Prostate gland (tissue), 2 donors: ENCODE measurements around the gene HOXB5. TPM values are rescaled to one million over a fixed set of nuclear protein-coding genes. Genes with fewer than 3 reads are reported as not detected.

ENCODE experiments used
- DNase-seq: peaks from one replicate; pipeline ENCODE4 v3.0.0-alpha.2; 2019; ENCODE audit warnings: low spot score
- H3K27ac ChIP-seq, 2 donors: fragments of 200-600 bp; sonication (generic); 2 replicates each; pipeline ENCODE4 v1.5.1; 2017 to 2019
- H3K27me3 ChIP-seq: fragments of 200-600 bp; sonication (generic); replicated peaks from 2 replicates; pipeline ENCODE4 v1.5.1; 2019; ENCODE audit not compliant: insufficient read depth
- H3K36me3 ChIP-seq, 2 donors: fragments of 200-600 bp; sonication (generic); 1 replicate in 1 of 2; 2 replicates in 1 of 2; pipeline versions ENCODE4 v1.5.1 to v1.8.1; 2017 to 2019
- H3K4me1 ChIP-seq: fragments of 200-600 bp; sonication (generic); replicated peaks from 2 replicates; pipeline ENCODE4 v1.5.1; 2019
- H3K4me3 ChIP-seq, 2 donors: fragments of 200-600 bp; sonication (generic); 2 replicates each; pipeline ENCODE4 v1.5.1; 2017 to 2019
- H3K9me3 ChIP-seq: fragments of 200-600 bp; sonication (generic); 2 replicates; pipeline ENCODE4 v1.5.1; 2017
- CTCF ChIP-seq, 4 experiments: fragments of 200-600 bp in 2 of 4; fragments of 450-650 bp in 2 of 4; sonication (generic) in 2 of 4; IDR thresholded peaks; 1 replicate in 3 of 4; 2 replicates in 1 of 4; pipeline ENCODE4 v1.5.1; 2016 to 2019; ENCODE audit warnings: antibody characterized with exemption in 4 of 4, mild to moderate bottlenecking in 2 of 4, moderate library complexity in 2 of 4
- POLR2A ChIP-seq: fragments of 450-650 bp; IDR thresholded peaks from one replicate; pipeline ENCODE4 v1.6.1; 2016; ENCODE audit warnings: antibody characterized with exemption, mild to moderate bottlenecking
- POLR2AphosphoS5 ChIP-seq: sonication (generic); formaldehyde crosslinking; IDR thresholded peaks from one replicate; pipeline ENCODE4 v1.6.1; 2017; ENCODE audit warnings: antibody characterized with exemption
- WGBS: methylation state at CpG from one replicate; pipeline ENCODE4 v1.1.5; 2018; 5-methylcytosine and 5-hydroxymethylcytosine counted together
- intact Hi-C: fragments of 100-400 bp; cut with DNase I; formaldehyde crosslinking; loops from one replicate; pipeline ENCODE4 v1.14.2; 2022
- total RNA-seq, 2 donors: library from RNA; depleted of rRNA; stranded (reverse); fragments of >200 nt; gene quantifications; one replicate each; pipeline ENCODE4 v1.1.0, GENCODE V29; 2016

The HOXB5 gene
- total RNA-seq, 2 donors from 2014 or later = 0.36 to 1.1 TPM

- H3K4me3 ChIP-seq = no peak overlapping the region
- intact Hi-C loops = no loop called here
- DNase-seq = no peak
- 44% methylated on average over 2 of the region's 2 CpGs for WGBS
- H3K27ac ChIP-seq = no peak overlapping the region
- no peak for TF ChIP-seq POLR2A
- H3K36me3 ChIP-seq = no peaks in the 10 kb centered on the region
- H3K9me3 ChIP-seq = no peaks in the 10 kb centered on the region
- H3K4me1 ChIP-seq = peaks cover 4% of the 10 kb centered on the region
- peaks cover 39% of the 10 kb centered on the region for H3K27me3 ChIP-seq
These were observed 9.3 kb downstream of the HOXB5 start for GRCh38 chr17:48584223-48584741.

- H3K27ac ChIP-seq = no peak overlapping the region
- H3K36me3 ChIP-seq = no peaks in the 10 kb centered on the region
- no peak for TF ChIP-seq CTCF (IDR thresholded peaks at IDR 0.05)
- no peak for TF ChIP-seq POLR2AphosphoS5
- no peak for TF ChIP-seq POLR2A
- no peak for DNase-seq
- no peak overlapping the region for H3K4me3 ChIP-seq
- peaks cover 43% of the 10 kb centered on the region for H3K27me3 ChIP-seq
- H3K4me1 ChIP-seq = peaks cover 4% of the 10 kb centered on the region
- intact Hi-C loops = no loop called here
- no peaks in the 10 kb centered on the region for H3K9me3 ChIP-seq
- WGBS = 75% methylated on average over 3 of the region's 3 CpGs
These were observed 9.8 kb downstream of the HOXB5 start for GRCh38 chr17:48583708-48584222.

DNA sequence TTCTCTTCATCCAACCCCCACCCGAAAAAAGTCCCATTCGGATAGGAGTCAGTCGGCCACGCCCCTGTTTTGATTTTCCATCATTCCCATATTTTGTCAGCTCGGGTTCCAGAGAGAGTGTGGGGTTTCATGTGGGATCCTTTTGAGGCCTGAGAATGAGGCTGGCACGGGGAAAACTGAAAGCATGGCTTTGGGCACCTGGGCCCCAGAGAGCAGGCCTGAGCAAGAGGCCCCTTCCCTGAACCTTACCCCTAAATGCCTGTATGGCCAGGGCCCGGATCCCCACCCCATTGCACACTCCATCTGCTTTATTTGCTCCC is 10.9 kb downstream of the HOXB5 start:
- H3K27me3 ChIP-seq = peaks cover 46% of the 10 kb centered on the region
- DNase-seq = no peak
- no peak overlapping the region for H3K27ac ChIP-seq
- H3K9me3 ChIP-seq = no peaks in the 10 kb centered on the region
- no peaks in the 10 kb centered on the region for H3K36me3 ChIP-seq
- H3K4me1 ChIP-seq = peaks cover 4% of the 10 kb centered on the region
- 75% methylated on average over 7 of the region's 7 CpGs for WGBS
- H3K4me3 ChIP-seq = no peak overlapping the region
- TF ChIP-seq POLR2A (no peak), CTCF (IDR thresholded peaks at IDR 0.05) (no peak), POLR2AphosphoS5 (no peak)
- intact Hi-C loops = no loop called here

- DNase-seq = no peak
- 26% methylated on average over 26 of the region's 26 CpGs for WGBS
- intact Hi-C loops = no loop called here
- H3K27me3 ChIP-seq = peaks cover 66% of the 10 kb centered on the region
- H3K4me1 ChIP-seq = no peaks in the 10 kb centered on the region
- no peak overlapping the region for H3K4me3 ChIP-seq
- TF ChIP-seq POLR2A (no peak), CTCF (IDR thresholded peaks at IDR 0.05) (no peak), POLR2AphosphoS5 (no peak)
- H3K36me3 ChIP-seq = no peaks in the 10 kb centered on the region
- no peaks in the 10 kb centered on the region for H3K9me3 ChIP-seq
- H3K27ac ChIP-seq = no peak overlapping the region
These were observed 13.6 kb downstream of the HOXB5 start for GRCh38 chr17:48579760-48580554.

- no peak for DNase-seq
- no peak overlapping the region for H3K4me3 ChIP-seq
- intact Hi-C loops = no loop called here
- TF ChIP-seq CTCF (IDR thresholded peaks at IDR 0.05) (no peak), POLR2A (no peak)
- no peaks in the 10 kb centered on the region for H3K36me3 ChIP-seq
- 43% methylated on average over 7 of the region's 7 CpGs for WGBS
- peaks cover 69% of the 10 kb centered on the region for H3K27me3 ChIP-seq
- H3K27ac ChIP-seq = no peak overlapping the region
- H3K9me3 ChIP-seq = no peaks in the 10 kb centered on the region
- H3K4me1 ChIP-seq = no peaks in the 10 kb centered on the region
These were observed 14.2 kb downstream of the HOXB5 start for GRCh38 chr17:48579471-48579759.
